Measurements from ENCODE around the gene FIBIN. TPM values are rescaled to one million over a fixed set of nuclear protein-coding genes. Genes with fewer than 3 reads are reported as not detected.

FIBIN gene
- total RNA-seq, 1 donor from 2014 or later: 0.09 TPM

DNA sequence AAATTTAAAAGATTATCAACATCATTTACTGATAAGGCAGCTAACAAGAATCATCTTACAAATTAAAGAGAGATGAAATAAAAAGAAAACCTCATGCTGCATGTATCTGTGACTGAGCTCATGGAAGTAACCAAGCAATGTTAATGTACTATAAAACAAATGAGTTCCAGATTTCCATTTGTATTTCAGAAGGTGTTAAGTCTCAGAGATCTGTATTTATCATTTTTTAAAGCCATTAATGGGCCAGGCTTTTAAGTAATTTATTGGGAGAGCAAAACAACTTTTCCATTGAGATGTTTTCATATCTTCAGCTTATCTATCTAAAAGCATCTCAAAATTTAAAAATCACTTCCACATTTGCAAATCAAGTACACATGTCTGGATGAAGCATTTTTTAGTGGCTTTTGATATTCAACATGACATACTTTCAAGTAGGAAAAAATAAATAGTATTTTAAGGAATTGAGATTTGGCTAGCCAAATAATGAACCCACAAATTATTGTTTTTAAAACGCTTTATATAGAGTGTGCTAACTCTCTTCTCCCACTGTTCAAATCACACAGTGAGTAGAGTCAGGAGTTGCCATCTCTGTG, 28.8 kb downstream of the FIBIN start:
- TF ChIP-seq, protein P1, sequence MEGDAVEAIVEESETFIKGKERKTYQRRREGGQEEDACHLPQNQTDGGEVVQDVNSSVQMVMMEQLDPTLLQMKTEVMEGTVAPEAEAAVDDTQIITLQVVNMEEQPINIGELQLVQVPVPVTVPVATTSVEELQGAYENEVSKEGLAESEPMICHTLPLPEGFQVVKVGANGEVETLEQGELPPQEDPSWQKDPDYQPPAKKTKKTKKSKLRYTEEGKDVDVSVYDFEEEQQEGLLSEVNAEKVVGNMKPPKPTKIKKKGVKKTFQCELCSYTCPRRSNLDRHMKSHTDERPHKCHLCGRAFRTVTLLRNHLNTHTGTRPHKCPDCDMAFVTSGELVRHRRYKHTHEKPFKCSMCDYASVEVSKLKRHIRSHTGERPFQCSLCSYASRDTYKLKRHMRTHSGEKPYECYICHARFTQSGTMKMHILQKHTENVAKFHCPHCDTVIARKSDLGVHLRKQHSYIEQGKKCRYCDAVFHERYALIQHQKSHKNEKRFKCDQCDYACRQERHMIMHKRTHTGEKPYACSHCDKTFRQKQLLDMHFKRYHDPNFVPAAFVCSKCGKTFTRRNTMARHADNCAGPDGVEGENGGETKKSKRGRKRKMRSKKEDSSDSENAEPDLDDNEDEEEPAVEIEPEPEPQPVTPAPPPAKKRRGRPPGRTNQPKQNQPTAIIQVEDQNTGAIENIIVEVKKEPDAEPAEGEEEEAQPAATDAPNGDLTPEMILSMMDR (IDR thresholded peaks at IDR 0.05): no peak
- TF ChIP-seq EZH2phosphoT487 (IDR thresholded peaks at IDR 0.05): no peak
- no peak for TF ChIP-seq EZH2 (IDR thresholded peaks at IDR 0.05)
- Histone ChIP-seq H3K4me1 (no peaks in the 10 kb centered on the region), H2AFZ (replicated peaks) (no peak overlapping the region), H3K27me3 (no peaks in the 10 kb centered on the region), H3K9me3 (ENCODE audit: low read depth) (no peaks in the 10 kb centered on the region), H3K79me2 (ENCODE audit: low read depth) (no peaks in the 10 kb centered on the region), H3K36me3 (no peaks in the 10 kb centered on the region), H3K9ac (no peak overlapping the region), H3K4me2 (no peak overlapping the region), H3K27ac (no peak overlapping the region), H3F3A (ENCODE audit: low read depth) (no peaks in the 10 kb centered on the region), H4K20me1 (ENCODE audit: low read depth) (no peaks in the 10 kb centered on the region), H3K4me3 (no peak overlapping the region)
- Mint-ChIP-seq H3K9me3 (no peaks in the 10 kb centered on the region), H3K36me3 (no peaks in the 10 kb centered on the region), H3K27ac (no peak overlapping the region), H3K27me3 (ENCODE audit: insufficient read depth, low read depth) (no peaks in the 10 kb centered on the region), H3K4me1 (no peaks in the 10 kb centered on the region), H3K4me3 (no peak overlapping the region)
- no peak for DNase-seq (ENCODE audit: low spot score)

DNA sequence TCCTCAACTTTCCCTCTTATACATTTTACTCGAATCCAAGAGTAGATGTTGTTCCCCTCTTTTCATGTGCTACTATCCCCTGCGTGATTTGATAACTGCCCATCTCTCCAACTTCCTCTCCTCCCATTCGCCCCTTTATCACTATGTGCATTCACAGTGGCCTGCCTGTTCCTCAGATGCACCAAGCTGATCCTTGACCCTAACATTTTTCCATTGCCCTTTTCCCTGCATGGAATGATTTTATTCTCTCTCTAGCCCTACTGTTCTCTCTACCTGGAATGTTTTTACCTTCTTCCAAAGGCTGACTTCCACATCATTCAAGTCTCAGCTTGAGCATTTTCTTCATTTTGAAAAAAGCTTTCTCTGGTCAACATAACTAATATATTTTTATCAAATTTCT, 31.0 kb downstream of the FIBIN start:
- no peaks in the 10 kb centered on the region for H3K9me3 Mint-ChIP-seq
- no peaks in the 10 kb centered on the region for H3K4me1 Mint-ChIP-seq
- H3K27ac ChIP-seq: no peak overlapping the region
- TF ChIP-seq, protein P1 (IDR thresholded peaks at IDR 0.05): no peak
- TF ChIP-seq EZH2phosphoT487 (IDR thresholded peaks at IDR 0.05) (no peak), EZH2 (IDR thresholded peaks at IDR 0.05) (no peak)
- H3K36me3 Mint-ChIP-seq: no peaks in the 10 kb centered on the region
- H3K4me3 ChIP-seq: no peak overlapping the region
- H3K27me3 ChIP-seq: no peaks in the 10 kb centered on the region
- H3K36me3 ChIP-seq: no peaks in the 10 kb centered on the region
- no peak overlapping the region for H3K4me2 ChIP-seq
- no peak for DNase-seq (ENCODE audit: low spot score)
- no peaks in the 10 kb centered on the region for H3K9me3 ChIP-seq (ENCODE audit: low read depth)
- H2AFZ ChIP-seq (replicated peaks): no peak overlapping the region
- H3K27ac Mint-ChIP-seq: no peak overlapping the region
- H3K79me2 ChIP-seq (ENCODE audit: low read depth): no peaks in the 10 kb centered on the region
- H3K9ac ChIP-seq: no peak overlapping the region
- no peaks in the 10 kb centered on the region for H3K27me3 Mint-ChIP-seq (ENCODE audit: insufficient read depth, low read depth)
- H3K4me3 Mint-ChIP-seq: no peak overlapping the region
- H3K4me1 ChIP-seq: no peaks in the 10 kb centered on the region
- H3F3A ChIP-seq (ENCODE audit: low read depth): no peaks in the 10 kb centered on the region
- no peaks in the 10 kb centered on the region for H4K20me1 ChIP-seq (ENCODE audit: low read depth)

DNA sequence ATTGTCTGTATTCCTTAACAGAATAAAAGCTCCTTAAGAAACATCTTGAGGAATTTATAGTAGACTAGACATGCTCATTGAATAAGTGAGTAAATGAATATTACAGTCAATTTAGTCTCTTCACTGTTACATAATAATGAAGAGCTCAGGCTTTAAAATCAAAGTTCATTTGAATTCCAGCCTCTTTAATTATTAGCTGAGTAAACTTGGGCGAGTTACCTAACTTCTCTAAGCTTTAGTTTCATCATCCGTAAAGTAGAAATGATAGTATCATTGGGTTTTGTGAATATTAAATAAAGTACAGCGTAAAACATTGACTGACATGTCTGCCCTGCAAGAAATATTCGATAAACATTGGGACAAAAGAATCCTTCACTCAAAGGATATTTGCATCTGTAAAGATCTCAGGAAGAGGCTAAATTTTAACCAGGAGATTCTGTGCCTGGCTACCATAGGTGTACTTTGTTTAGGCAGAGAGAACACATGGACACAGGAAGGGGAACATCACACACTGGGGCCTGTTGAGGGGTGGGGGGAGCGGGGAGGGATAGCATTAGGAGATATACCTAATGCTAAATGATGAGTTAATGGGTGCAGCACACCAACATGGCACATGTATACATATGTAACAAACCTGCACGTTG, 31.5 kb downstream of the FIBIN start:
- no peak overlapping the region for H2AFZ ChIP-seq (replicated peaks)
- H3K4me3 ChIP-seq: no peak overlapping the region
- DNase-seq (ENCODE audit: low spot score): no peak
- H3K9me3 ChIP-seq (ENCODE audit: low read depth): no peaks in the 10 kb centered on the region
- H3K4me2 ChIP-seq: no peak overlapping the region
- Mint-ChIP-seq H3K27me3 (ENCODE audit: insufficient read depth, low read depth) (no peaks in the 10 kb centered on the region), H3K4me3 (no peak overlapping the region), H3K27ac (no peak overlapping the region), H3K36me3 (no peaks in the 10 kb centered on the region), H3K9me3 (no peaks in the 10 kb centered on the region), H3K4me1 (no peaks in the 10 kb centered on the region)
- H3F3A ChIP-seq (ENCODE audit: low read depth): no peaks in the 10 kb centered on the region
- no peaks in the 10 kb centered on the region for H3K27me3 ChIP-seq
- no peaks in the 10 kb centered on the region for H3K79me2 ChIP-seq (ENCODE audit: low read depth)
- H3K36me3 ChIP-seq: no peaks in the 10 kb centered on the region
- no peak overlapping the region for H3K27ac ChIP-seq
- TF ChIP-seq EZH2 (IDR thresholded peaks at IDR 0.05) (no peak), EZH2phosphoT487 (IDR thresholded peaks at IDR 0.05) (no peak)
- TF ChIP-seq, protein P1 (IDR thresholded peaks at IDR 0.05): no peak
- H4K20me1 ChIP-seq (ENCODE audit: low read depth): no peaks in the 10 kb centered on the region
- H3K4me1 ChIP-seq: no peaks in the 10 kb centered on the region
- H3K9ac ChIP-seq: no peak overlapping the region
